Astrocyte (in vitro differentiated cells and primary cell): ENCODE measurements around the gene LALBA. TPM values are rescaled to one million over a fixed set of nuclear protein-coding genes. Genes with fewer than 3 reads are reported as not detected.
"Not testable (repeated sequence)": the region's sequence is repeated elsewhere in the genome, so short reads cannot be mapped to it uniquely, and the experiment has no call there.

Experiments
- DNase-seq: peaks from one replicate; pipeline ENCODE4 v3.0.0-alpha.2; 2010; ENCODE audit warnings: low read depth
- FAIRE-seq: peaks from 2 replicates; lab custom pipeline; 2011; peaks lifted over from hg19 to GRCh38; lab: Jason Lieb, UNC
- H2AFZ ChIP-seq: 2 replicates; pipeline ENCODE4 v1.6.0; 2012; ENCODE audit warnings: low read depth, low read length, inconsistent platforms
- H3K27ac ChIP-seq: 2 replicates; pipeline ENCODE4 v1.5.1; 2011; ENCODE audit warnings: low read depth, low read length, inconsistent platforms
- H3K27me3 ChIP-seq: 2 replicates; pipeline ENCODE4 v1.6.0; 2011; ENCODE audit warnings: low read length, inconsistent platforms; ENCODE audit not compliant: insufficient read depth
- H3K36me3 ChIP-seq: 2 replicates; pipeline ENCODE4 v1.5.1; 2011; ENCODE audit warnings: low read length, inconsistent platforms; ENCODE audit not compliant: insufficient read depth
- H3K4me1 ChIP-seq: 2 replicates; pipeline ENCODE4 v1.5.1; 2011; ENCODE audit warnings: low read length, inconsistent platforms; ENCODE audit not compliant: insufficient read depth
- H3K4me2 ChIP-seq: 2 replicates; pipeline ENCODE4 v1.6.0; 2012; ENCODE audit warnings: low read length, inconsistent platforms
- H3K4me3 ChIP-seq: 2 replicates; pipeline ENCODE4 v1.5.1; 2011; ENCODE audit warnings: low read depth, mild to moderate bottlenecking, low read length, inconsistent platforms; ENCODE audit not compliant: insufficient read depth
- H3K79me2 ChIP-seq: 2 replicates; pipeline ENCODE4 v1.6.0; 2012; ENCODE audit warnings: mild to moderate bottlenecking, low read length, inconsistent platforms; ENCODE audit not compliant: insufficient read depth
- H3K9ac ChIP-seq: 2 replicates; pipeline ENCODE4 v1.6.0; 2012; ENCODE audit warnings: mild to moderate bottlenecking, low read length, inconsistent platforms
- H3K9me3 ChIP-seq: 2 replicates; pipeline ENCODE4 v1.5.1; 2012; ENCODE audit warnings: low read depth, mild to moderate bottlenecking, low read length, inconsistent platforms; ENCODE audit not compliant: insufficient read depth
- H4K20me1 ChIP-seq: 2 replicates; pipeline ENCODE4 v1.6.0; 2012; ENCODE audit warnings: low read length, inconsistent platforms; ENCODE audit not compliant: insufficient read depth
- H3K27ac Mint-ChIP-seq: one replicate; pipeline ENCODE4 v1.8.0; 2021; ENCODE audit warnings: mild to moderate bottlenecking, mixed read lengths; ENCODE audit not compliant: unreplicated experiment
- H3K27me3 Mint-ChIP-seq: one replicate; pipeline ENCODE4 v1.8.0; 2021; ENCODE audit warnings: low read depth, mixed read lengths; ENCODE audit not compliant: unreplicated experiment
- H3K36me3 Mint-ChIP-seq: one replicate; pipeline ENCODE4 v1.8.0; 2021; ENCODE audit warnings: low read depth, mixed read lengths; ENCODE audit not compliant: unreplicated experiment
- H3K4me1 Mint-ChIP-seq: one replicate; pipeline ENCODE4 v1.8.0; 2021; ENCODE audit warnings: low read depth, mixed read lengths; ENCODE audit not compliant: unreplicated experiment
- H3K4me3 Mint-ChIP-seq: one replicate; pipeline ENCODE4 v1.8.0; 2021; ENCODE audit warnings: mild to moderate bottlenecking, moderate library complexity, mixed read lengths; ENCODE audit not compliant: unreplicated experiment
- H3K9me3 Mint-ChIP-seq: one replicate; pipeline ENCODE4 v1.8.0; 2021; ENCODE audit warnings: mild to moderate bottlenecking, mixed read lengths; ENCODE audit not compliant: unreplicated experiment
- EZH2 ChIP-seq: IDR thresholded peaks from 2 replicates; pipeline ENCODE4 v1.6.1; 2012; ENCODE audit warnings: mild to moderate bottlenecking, low read length, inconsistent platforms; ENCODE audit not compliant: insufficient read depth
- total RNA-seq: library from RNA; stranded (reverse); gene quantifications from 2 replicates; pipeline ENCODE4 v1.2.1, GENCODE V29; 2021
- TF ChIP-seq, protein P1 (sequence below): IDR thresholded peaks from 2 replicates; pipeline ENCODE4 v1.5.1; 2011; ENCODE audit warnings: low read depth, mild to moderate bottlenecking, inconsistent platforms, low read length, moderate library complexity; ENCODE audit not compliant: insufficient read depth

The LALBA gene
- total RNA-seq, 1 donor from 2014 or later = not detected

- Histone ChIP-seq H2AFZ (no peak overlapping the region), H3K27me3 (no peaks in the 10 kb centered on the region), H3K9ac (no peak overlapping the region), H3K27ac (no peak overlapping the region), H3K79me2 (no peaks in the 10 kb centered on the region), H3K4me3 (no peak overlapping the region), H3K36me3 (no peaks in the 10 kb centered on the region), H3K9me3 (no peaks in the 10 kb centered on the region), H3K4me2 (no peak overlapping the region), H4K20me1 (no peaks in the 10 kb centered on the region), H3K4me1 (no peaks in the 10 kb centered on the region)
- Mint-ChIP-seq H3K9me3 (peaks cover 3% of the 10 kb centered on the region), H3K27me3 (peaks cover 2% of the 10 kb centered on the region), H3K4me3 (no peak overlapping the region), H3K36me3 (no peaks in the 10 kb centered on the region), H3K27ac (no peak overlapping the region), H3K4me1 (no peaks in the 10 kb centered on the region)
- TF ChIP-seq EZH2 = no peak
- TF ChIP-seq, protein P1, sequence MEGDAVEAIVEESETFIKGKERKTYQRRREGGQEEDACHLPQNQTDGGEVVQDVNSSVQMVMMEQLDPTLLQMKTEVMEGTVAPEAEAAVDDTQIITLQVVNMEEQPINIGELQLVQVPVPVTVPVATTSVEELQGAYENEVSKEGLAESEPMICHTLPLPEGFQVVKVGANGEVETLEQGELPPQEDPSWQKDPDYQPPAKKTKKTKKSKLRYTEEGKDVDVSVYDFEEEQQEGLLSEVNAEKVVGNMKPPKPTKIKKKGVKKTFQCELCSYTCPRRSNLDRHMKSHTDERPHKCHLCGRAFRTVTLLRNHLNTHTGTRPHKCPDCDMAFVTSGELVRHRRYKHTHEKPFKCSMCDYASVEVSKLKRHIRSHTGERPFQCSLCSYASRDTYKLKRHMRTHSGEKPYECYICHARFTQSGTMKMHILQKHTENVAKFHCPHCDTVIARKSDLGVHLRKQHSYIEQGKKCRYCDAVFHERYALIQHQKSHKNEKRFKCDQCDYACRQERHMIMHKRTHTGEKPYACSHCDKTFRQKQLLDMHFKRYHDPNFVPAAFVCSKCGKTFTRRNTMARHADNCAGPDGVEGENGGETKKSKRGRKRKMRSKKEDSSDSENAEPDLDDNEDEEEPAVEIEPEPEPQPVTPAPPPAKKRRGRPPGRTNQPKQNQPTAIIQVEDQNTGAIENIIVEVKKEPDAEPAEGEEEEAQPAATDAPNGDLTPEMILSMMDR = no peak
- DNase-seq = no peak
- FAIRE-seq = no peak
These were observed 13.2 kb downstream of the LALBA start for GRCh38 chr12:48556631-48557030.

GRCh38 chr12:48553666-48554343 lies 16.0 kb downstream of the LALBA start:
- not testable (repeated sequence) for FAIRE-seq, H2AFZ ChIP-seq, H3K4me3 ChIP-seq, H3K27ac Mint-ChIP-seq, H3K4me1 ChIP-seq, H3K36me3 Mint-ChIP-seq, DNase-seq, H3K4me3 Mint-ChIP-seq, H3K4me2 ChIP-seq, H3K27ac ChIP-seq, H3K27me3 ChIP-seq, H3K79me2 ChIP-seq, H3K9ac ChIP-seq, H3K9me3 ChIP-seq, H3K27me3 Mint-ChIP-seq, H3K36me3 ChIP-seq, H4K20me1 ChIP-seq, H3K4me1 Mint-ChIP-seq
- peaks cover 12% of the 10 kb centered on the region for H3K9me3 Mint-ChIP-seq

DNA sequence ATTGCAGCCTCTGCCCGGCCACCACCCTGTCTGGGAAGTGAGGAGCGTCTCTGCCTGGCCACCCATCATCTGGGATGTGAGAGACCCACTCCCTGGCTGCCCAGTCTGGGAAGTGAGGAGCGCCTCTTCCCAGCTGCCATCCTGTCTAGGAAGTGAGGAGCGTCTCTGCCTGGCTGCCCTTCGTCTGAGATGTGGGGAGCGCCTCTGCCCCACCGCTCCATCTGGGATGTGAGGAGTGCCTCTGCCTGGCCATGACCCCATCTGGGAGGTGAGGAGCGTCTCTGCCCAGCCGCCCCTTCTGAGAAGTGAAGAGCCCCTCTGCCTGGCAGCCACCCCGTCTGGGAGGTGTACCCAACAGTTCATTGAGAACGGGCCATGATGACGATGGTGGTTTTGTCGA lies 18.2 kb downstream of the LALBA start:
- not testable (repeated sequence) for H3K27ac ChIP-seq, H3K4me1 Mint-ChIP-seq, H3K4me1 ChIP-seq, H2AFZ ChIP-seq, H3K9ac ChIP-seq, H3K27me3 ChIP-seq, H3K9me3 ChIP-seq, H3K4me3 Mint-ChIP-seq, DNase-seq, H3K36me3 Mint-ChIP-seq, H3K4me3 ChIP-seq, H4K20me1 ChIP-seq, H3K27me3 Mint-ChIP-seq, H3K36me3 ChIP-seq, H3K27ac Mint-ChIP-seq, H3K4me2 ChIP-seq, FAIRE-seq, H3K79me2 ChIP-seq
- peaks cover 21% of the 10 kb centered on the region for H3K9me3 Mint-ChIP-seq

DNA sequence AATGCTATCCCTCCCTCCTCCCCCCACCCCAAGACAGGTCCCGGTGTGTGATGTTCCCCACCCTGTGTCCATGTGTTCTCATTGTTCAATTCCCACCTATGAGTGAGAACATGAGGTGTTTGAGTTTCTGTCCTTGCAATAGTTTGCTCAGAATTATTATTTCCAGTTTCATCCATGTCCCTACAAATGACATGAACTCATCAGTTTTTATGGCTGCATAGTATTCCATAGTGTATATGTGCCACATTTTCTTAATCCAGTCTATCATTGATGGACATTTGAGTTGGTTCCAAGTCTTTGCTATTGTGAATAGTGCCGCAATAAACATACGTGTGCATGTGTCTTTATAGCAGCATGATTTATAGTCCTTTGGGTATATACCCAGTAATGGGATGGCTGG lies 22.8 kb downstream of the LALBA start:
- not testable (repeated sequence) for H3K27me3 ChIP-seq, H3K79me2 ChIP-seq, H3K4me3 ChIP-seq, FAIRE-seq, H3K9ac ChIP-seq, H3K9me3 ChIP-seq, H3K4me1 ChIP-seq, H3K27ac ChIP-seq, H4K20me1 ChIP-seq, H3K4me3 Mint-ChIP-seq, H3K36me3 Mint-ChIP-seq, H3K27ac Mint-ChIP-seq, DNase-seq, H3K4me1 Mint-ChIP-seq, H3K4me2 ChIP-seq, H3K36me3 ChIP-seq, H2AFZ ChIP-seq
- H3K9me3 Mint-ChIP-seq = peaks cover 21% of the 10 kb centered on the region
- peaks cover 21% of the 10 kb centered on the region for H3K27me3 Mint-ChIP-seq
